SU-DHL-6 (cell line): Measurements from ENCODE around the gene ANKS4B.

Experiments used
- H2AFZ ChIP-seq: fragments of 200-600 bp; sonication (generic); 2 replicates; pipeline ENCODE4 v1.6.1; 2014; ENCODE audit warnings: low read depth, mild to moderate bottlenecking, moderate library complexity, mixed read lengths, antibody characterized with exemption, low read length; ENCODE audit not compliant: severe bottlenecking
- H3F3A ChIP-seq: fragments of 200-600 bp; shearing (Covaris generic); 2 replicates; pipeline ENCODE4 v1.6.0; 2016; ENCODE audit warnings: antibody characterized with exemption, mild to moderate bottlenecking; ENCODE audit not compliant: insufficient read depth
- H3K27ac ChIP-seq: fragments of 200-600 bp; sonication (generic); 2 replicates; pipeline ENCODE4 v1.5.1; 2016; ENCODE audit warnings: low read depth, mild to moderate bottlenecking, low read length, moderate library complexity, mixed read lengths
- H3K27me3 ChIP-seq: fragments of 200-600 bp; sonication (generic), shearing (Covaris generic); 2 replicates; pipeline ENCODE4 v1.6.0; 2014; ENCODE audit warnings: mild to moderate bottlenecking, low read length
- H3K36me3 ChIP-seq: fragments of 200-600 bp; sonication (generic); 2 replicates; pipeline ENCODE4 v1.6.1; 2014; ENCODE audit warnings: mild to moderate bottlenecking, low read length, mixed read lengths
- H3K4me2 ChIP-seq: fragments of 300-600, 200-600 bp; shearing (Covaris generic), sonication (generic); 2 replicates; pipeline ENCODE4 v1.6.0; 2014; ENCODE audit warnings: low read length, low read depth, mild to moderate bottlenecking; ENCODE audit not compliant: poor library complexity, severe bottlenecking
- H3K4me3 ChIP-seq: fragments of 200-600 bp; sonication (generic); 2 replicates; pipeline ENCODE4 v1.5.1; 2014; ENCODE audit warnings: antibody characterized with exemption, low read length, mild to moderate bottlenecking, mixed read lengths; ENCODE audit not compliant: insufficient read depth, poor library complexity, severe bottlenecking
- H3K79me2 ChIP-seq: fragments of 200-600 bp; sonication (generic); 2 replicates; pipeline ENCODE4 v1.6.1; 2014; ENCODE audit warnings: mild to moderate bottlenecking, low read length, moderate library complexity; ENCODE audit not compliant: insufficient read depth
- H3K9ac ChIP-seq: fragments of 200-600 bp; sonication (generic); 2 replicates; pipeline ENCODE4 v1.7.0; 2014; ENCODE audit warnings: mild to moderate bottlenecking, low read length
- H3K9me2 ChIP-seq: fragments of 200-600 bp; sonication (generic); replicated peaks from 2 replicates; pipeline ENCODE4 v1.6.1; 2014; ENCODE audit warnings: low read length; ENCODE audit not compliant: insufficient read depth
- H3K9me3 ChIP-seq: fragments of 200-600 bp; sonication (generic); 2 replicates; pipeline ENCODE4 v1.6.1; 2014; ENCODE audit warnings: low read length, mixed read lengths; ENCODE audit not compliant: insufficient read depth
- H4K20me1 ChIP-seq: fragments of 200-600 bp; sonication (generic); 2 replicates; pipeline ENCODE4 v1.6.1; 2014; ENCODE audit warnings: low read depth, mild to moderate bottlenecking, antibody characterized with exemption, low read length, moderate library complexity, mixed read lengths
- CTCF ChIP-seq: fragments of 200-600 bp; sonication (generic); IDR thresholded peaks from one replicate; pipeline ENCODE4 v1.5.1; 2017; ENCODE audit warnings: antibody characterized with exemption, mild to moderate bottlenecking, low read length, moderate library complexity; ENCODE audit not compliant: insufficient read depth, poor library complexity, severe bottlenecking
- EZH2phosphoT487 ChIP-seq: fragments of 200-600 bp; sonication (generic), shearing (Covaris generic); conservative IDR thresholded peaks from 2 replicates; pipeline ENCODE4 v1.6.1; 2018; ENCODE audit warnings: mild to moderate bottlenecking, antibody characterized with exemption, low read length, moderate library complexity, mixed read lengths

ANKS4B gene

GRCh38 chr16:21301168-21301894 is 67.8 kb downstream of the ANKS4B start:
- peak overlapping the region; percentile 57 for H3K4me3 ChIP-seq
- peak overlapping the region; percentile 65 for H3K27ac ChIP-seq
- H3K4me2 ChIP-seq = peak overlapping the region; percentile 91
- H2AFZ ChIP-seq = peak overlapping the region; percentile 29
- H3K79me2 ChIP-seq = peaks cover 12% of the 10 kb centered on the region; the same call in 1 of the 2 replicates
- no peaks in the 10 kb centered on the region for H3K9me3 ChIP-seq
- peaks cover 22% of the 10 kb centered on the region for H3F3A ChIP-seq
- TF ChIP-seq EZH2phosphoT487 (no peak), CTCF (peak; percentile 26)
- H3K27me3 ChIP-seq = no peaks in the 10 kb centered on the region
- no peaks in the 10 kb centered on the region for H4K20me1 ChIP-seq
- H3K9me2 ChIP-seq = no peaks in the 10 kb centered on the region
- no peaks in the 10 kb centered on the region for H3K36me3 ChIP-seq
- peak overlapping the region; percentile 73 for H3K9ac ChIP-seq

- H3K4me2 ChIP-seq = peak overlapping the region; percentile 91
- H3K9me2 ChIP-seq = no peaks in the 10 kb centered on the region
- no peaks in the 10 kb centered on the region for H4K20me1 ChIP-seq
- TF ChIP-seq CTCF (no peak), EZH2phosphoT487 (no peak)
- no peaks in the 10 kb centered on the region for H3K9me3 ChIP-seq
- H3K36me3 ChIP-seq = no peaks in the 10 kb centered on the region
- peak overlapping the region; percentile 65 for H3K27ac ChIP-seq
- no peaks in the 10 kb centered on the region for H3K27me3 ChIP-seq
- H2AFZ ChIP-seq = peak overlapping the region; percentile 29
- peaks cover 12% of the 10 kb centered on the region; the same call in 1 of the 2 replicates for H3K79me2 ChIP-seq
- H3F3A ChIP-seq = peaks cover 22% of the 10 kb centered on the region
- peak overlapping the region; percentile 57 for H3K4me3 ChIP-seq
- peak overlapping the region; percentile 73 for H3K9ac ChIP-seq
Measured at GRCh38 chr16:21301895-21302291, 68.4 kb downstream of the ANKS4B start.

- Histone ChIP-seq H3K4me3 (peak overlapping the region; percentile 57), H3K9me2 (no peaks in the 10 kb centered on the region), H3F3A (peaks cover 22% of the 10 kb centered on the region), H4K20me1 (no peaks in the 10 kb centered on the region), H3K4me2 (peak overlapping the region; percentile 91), H3K9ac (peak overlapping the region; percentile 73), H3K27me3 (no peaks in the 10 kb centered on the region), H3K27ac (peak overlapping the region; percentile 65), H3K79me2 (peaks cover 12% of the 10 kb centered on the region; the same call in 1 of the 2 replicates), H3K36me3 (no peaks in the 10 kb centered on the region), H3K9me3 (no peaks in the 10 kb centered on the region), H2AFZ (peak overlapping the region; percentile 22)
- TF ChIP-seq CTCF = no peak
- TF ChIP-seq EZH2phosphoT487 = no peak
Measured at GRCh38 chr16:21302454-21302853, 69.0 kb downstream of the ANKS4B start.
